SK-N-SH (cell line): ENCODE data around the gene FAM171A2. TPM values are rescaled to one million over a fixed set of nuclear protein-coding genes. Genes with fewer than 3 reads are reported as not detected.

ENCODE experiments used
- CTCF ChIA-PET: fragments of 300-600, 350-600 bp; formaldehyde crosslinking; extraction: SDS; loops from one replicate; lab custom pipeline; 2021; lab: Yijun Ruan, JAX
- POLR2A ChIA-PET: fragments of 350-600 bp; sonication (Branson Sonifier 250); formaldehyde crosslinking; extraction: SDS; loops from one replicate; lab custom pipeline; 2020; ENCODE audit warnings: antibody characterized with exemption, inconsistent platforms; lab: Yijun Ruan, JAX
- DNase-seq: peaks from one replicate; pipeline ENCODE4 v3.0.0; 2012
- H2AFZ ChIP-seq: fragments of 200-600 bp; sonication (generic); 2 replicates; pipeline ENCODE4 v1.8.1; 2016; ENCODE audit warnings: antibody characterized with exemption, mild to moderate bottlenecking, low read depth
- H3F3A ChIP-seq: fragments of 200-600 bp; sonication (generic); replicated peaks from 2 replicates; pipeline ENCODE3; 2016; ENCODE audit warnings: antibody characterized with exemption, mild to moderate bottlenecking; ENCODE audit not compliant: insufficient read depth
- H3K27ac ChIP-seq, 2 experiments: fragments of 200-500 bp in 1 of 2; fragments of 200-600 bp in 1 of 2; sonication (Bioruptor generic) in 1 of 2; sonication (generic), shearing (Covaris generic) in 1 of 2; 2 replicates each; pipeline versions ENCODE4 v1.5.1 to v1.6.1; 2014 to 2016; ENCODE audit warnings: low read depth in 2 of 2, inconsistent platforms in 1 of 2, low read length in 1 of 2, mild to moderate bottlenecking in 1 of 2, mixed read lengths in 1 of 2
- H3K27me3 ChIP-seq: fragments of 200-600 bp; sonication (generic), shearing (Covaris generic); 2 replicates; pipeline ENCODE4 v1.6.1; 2016; ENCODE audit warnings: mixed run types; ENCODE audit not compliant: insufficient read depth
- H3K36me3 ChIP-seq, 2 experiments: fragments of 200-500 bp in 1 of 2; fragments of 200-600 bp in 1 of 2; sonication (Bioruptor generic) in 1 of 2; sonication (generic) in 1 of 2; replicated peaks in 1 of 2; 2 replicates each; pipeline versions ENCODE3 to v1.5.1; 2014 to 2016; ENCODE audit warnings: low read length in 1 of 2, mild to moderate bottlenecking in 1 of 2; ENCODE audit not compliant: insufficient read depth in 2 of 2, control insufficient read depth in 1 of 2
- H3K4me1 ChIP-seq, 2 experiments: fragments of 200-500 bp in 1 of 2; fragments of 200-600 bp in 1 of 2; sonication (Bioruptor generic) in 1 of 2; sonication (generic), shearing (Covaris generic) in 1 of 2; 2 replicates each; pipeline versions ENCODE4 v1.5.1 to v1.6.1; 2014 to 2016; ENCODE audit warnings: low read depth in 1 of 2, low read length in 1 of 2, mixed run types in 1 of 2; ENCODE audit not compliant: insufficient read depth in 2 of 2, control insufficient read depth in 1 of 2
- H3K4me2 ChIP-seq: fragments of 200-600 bp; sonication (generic), shearing (Covaris generic); 2 replicates; pipeline ENCODE4 v1.6.1; 2017; ENCODE audit warnings: mixed run types
- H3K4me3 ChIP-seq, 2 experiments: fragments of 200-500 bp in 1 of 2; fragments of 200-600 bp in 1 of 2; sonication (Bioruptor generic) in 1 of 2; sonication (generic), shearing (Covaris generic) in 1 of 2; 2 replicates each; pipeline versions ENCODE4 v1.5.1 to v1.8.1; 2014 to 2016; ENCODE audit warnings: low read depth in 2 of 2, inconsistent platforms in 1 of 2, low read length in 1 of 2, mild to moderate bottlenecking in 1 of 2, mixed read lengths in 1 of 2, moderate library complexity in 1 of 2
- H3K79me2 ChIP-seq: fragments of 200-600 bp; sonication (generic); 2 replicates; pipeline ENCODE4 v1.8.1; 2017; ENCODE audit warnings: mild to moderate bottlenecking; ENCODE audit not compliant: insufficient read depth
- H3K9ac ChIP-seq: fragments of 200-600 bp; sonication (generic); 2 replicates; pipeline ENCODE4 v1.6.1; 2017; ENCODE audit warnings: mixed run types
- H3K9me2 ChIP-seq: fragments of 200-600 bp; sonication (generic); 2 replicates; pipeline ENCODE4 v1.6.1; 2017; ENCODE audit warnings: mixed run types
- H3K9me3 ChIP-seq: fragments of 200-600 bp; sonication (generic); 2 replicates; pipeline ENCODE4 v1.6.1; 2017; ENCODE audit warnings: mixed run types, mild to moderate bottlenecking, moderate library complexity
- H4K20me1 ChIP-seq: fragments of 200-600 bp; sonication (generic); 2 replicates; pipeline ENCODE4 v1.6.1; 2017; ENCODE audit warnings: mild to moderate bottlenecking, mixed run types; ENCODE audit not compliant: insufficient read depth
- CHD2 ChIP-seq: fragments of 150-350 bp; IDR thresholded peaks from 2 replicates; pipeline ENCODE4 v1.6.1; 2018; ENCODE audit warnings: low read length; ENCODE audit not compliant: partially characterized antibody
- CTCF ChIP-seq: fragments of 200-600 bp; sonication (generic); IDR thresholded peaks from 2 replicates; pipeline ENCODE4 v1.6.1; 2017; ENCODE audit warnings: antibody characterized with exemption, mild to moderate bottlenecking, moderate library complexity
- EZH2phosphoT487 ChIP-seq: fragments of 200-600 bp; sonication (generic); IDR thresholded peaks from 2 replicates; pipeline ENCODE4 v1.6.1; 2017; ENCODE audit warnings: low read depth, mixed run types, mild to moderate bottlenecking, antibody characterized with exemption, moderate library complexity, borderline replicate concordance
- FOSL2 ChIP-seq: IDR thresholded peaks from 2 replicates; pipeline ENCODE4 v1.4.0; 2012; ENCODE audit warnings: low read depth, mild to moderate bottlenecking, moderate library complexity, borderline replicate concordance
- FOXJ3 ChIP-seq: sonication (generic); formaldehyde crosslinking; IDR thresholded peaks from 2 replicates; pipeline ENCODE4 v1.5.1; 2020; ENCODE audit warnings: mild to moderate bottlenecking, missing genetic modification reagents
- FOXM1 ChIP-seq: IDR thresholded peaks from 2 replicates; pipeline ENCODE4 v1.4.0; 2012; ENCODE audit warnings: low read depth, mild to moderate bottlenecking
- GATA2 ChIP-seq: sonication (generic); formaldehyde crosslinking; IDR thresholded peaks from 2 replicates; pipeline ENCODE4 v1.5.0; 2020; ENCODE audit warnings: mild to moderate bottlenecking, missing genetic modification reagents
- IRF3 ChIP-seq: fragments of 150-350 bp; IDR thresholded peaks from 2 replicates; pipeline ENCODE4 v1.6.1; 2016; ENCODE audit warnings: mild to moderate bottlenecking, low read depth, low read length
- MAX ChIP-seq: IDR thresholded peaks from 2 replicates; pipeline ENCODE4 v1.4.0; 2012; ENCODE audit warnings: low read depth
- NFIC ChIP-seq: IDR thresholded peaks from 2 replicates; pipeline ENCODE4 v1.4.0; 2012; ENCODE audit warnings: borderline replicate concordance
- RAD21 ChIP-seq: IDR thresholded peaks from 2 replicates; pipeline ENCODE4 v1.6.1; 2012; ENCODE audit warnings: mild to moderate bottlenecking, low read length
- RCOR1 ChIP-seq: fragments of 150-350 bp; IDR thresholded peaks from 2 replicates; pipeline ENCODE4 v1.6.1; 2017; ENCODE audit warnings: antibody characterized with exemption, low read length
- REST ChIP-seq: IDR thresholded peaks from 2 replicates; pipeline ENCODE4 v1.6.1; 2012; ENCODE audit warnings: mild to moderate bottlenecking, low read depth, low read length, moderate library complexity
- USF1 ChIP-seq: IDR thresholded peaks from 2 replicates; pipeline ENCODE4 v1.4.0; 2012; ENCODE audit warnings: low read depth, borderline replicate concordance
- USF2 ChIP-seq: fragments of 150-350 bp; IDR thresholded peaks from 2 replicates; pipeline ENCODE4 v1.6.1; 2017; ENCODE audit warnings: antibody characterized with exemption, low read length, low read depth, borderline replicate concordance
- WGBS: methylation state at CpG from one replicate; pipeline ENCODE4 v1.1.6; 2017; ENCODE audit warnings: low lambda C conversion rate; 5-methylcytosine and 5-hydroxymethylcytosine counted together
- polyA plus RNA-seq, 3 experiments: library from polyadenylated mRNA; depleted of rRNA; stranded (reverse); fragments of >200 nt; gene quantifications; 2 replicates each; pipeline ENCODE4 v1.2.3, GENCODE V29; 2012

Gene FAM171A2
- polyA plus RNA-seq, 1 of the 3 experiments (the other 2 are of a cell fraction): 4.9 TPM

GRCh38 chr17:44396946-44397345 is 33.3 kb upstream of the FAM171A2 start:
- H2AFZ ChIP-seq: no peak overlapping the region
- H3K9me2 ChIP-seq: no peaks in the 10 kb centered on the region
- no peaks in the 10 kb centered on the region for H3K9me3 ChIP-seq
- H3K4me1 ChIP-seq: no peaks in the 10 kb centered on the region
- DNase-seq: no peak
- POLR2A ChIA-PET: no interaction called here
- no peak overlapping the region for H3K4me3 ChIP-seq
- H3K27ac ChIP-seq: no peak overlapping the region
- H3K79me2 ChIP-seq: no peaks in the 10 kb centered on the region
- H4K20me1 ChIP-seq: no peaks in the 10 kb centered on the region
- no peaks in the 10 kb centered on the region for H3K27me3 ChIP-seq
- peaks cover 3% of the 10 kb centered on the region for H3F3A ChIP-seq
- TF ChIP-seq RAD21: no peak
- no peak for TF ChIP-seq RCOR1
- no peak for TF ChIP-seq FOSL2
- no peak for TF ChIP-seq REST
- no peak for TF ChIP-seq FOXM1
- no peak for TF ChIP-seq EZH2phosphoT487
- no peak for TF ChIP-seq USF2
- no peak for TF ChIP-seq USF1
- TF ChIP-seq GATA2: no peak
- no peak for TF ChIP-seq NFIC
- TF ChIP-seq IRF3: no peak
- TF ChIP-seq CHD2: no peak
- no peak for TF ChIP-seq CTCF
- no peak for TF ChIP-seq MAX
- no peak for TF ChIP-seq FOXJ3 (CRISPR knock-in tag)
- H3K4me2 ChIP-seq: no peak overlapping the region
- CTCF ChIA-PET: interaction anchor here (1.1 to 3.5 kb wide), 6 partner anchors 11 to 136 kb away, joined by 3 to 10 read pairs (median 3); partner anchors contain the start of gene FAM171A2
- WGBS: 87% methylated on average over 5 of the region's 5 CpGs
- peaks cover 27 to 54% of the 10 kb centered on the region in 2 experiments for H3K36me3 ChIP-seq
- no peak overlapping the region for H3K9ac ChIP-seq
